Liver (tissue), 9 donors: ENCODE results near the gene ZNF574. TPM values are rescaled to one million over a fixed set of nuclear protein-coding genes. Genes with fewer than 3 reads are reported as not detected.

ENCODE experiments used
- DNase-seq: peaks from one replicate; pipeline ENCODE4 v3.0.0-alpha.2; 2017; ENCODE audit warnings: low spot score
- H3K27ac ChIP-seq, 2 donors: one replicate each; pipeline ENCODE4 v1.7.0; 2013; ENCODE audit warnings: inconsistent platforms in 2 of 2, low read length in 2 of 2, control low read depth in 1 of 2, low read depth in 1 of 2, mild to moderate bottlenecking in 1 of 2
- H3K27me3 ChIP-seq, 4 donors: one replicate each; pipeline versions ENCODE4 v1.6.1 to v1.7.0; 2013; ENCODE audit warnings: low read length in 3 of 4, inconsistent platforms in 1 of 4, mild to moderate bottlenecking in 1 of 4, moderate library complexity in 1 of 4; ENCODE audit not compliant: control insufficient read depth in 4 of 4, insufficient read depth in 4 of 4
- H3K36me3 ChIP-seq, 4 donors: one replicate each; pipeline versions ENCODE4 v1.6.1 to v1.7.0; 2013; ENCODE audit warnings: low read length in 3 of 4, mild to moderate bottlenecking in 3 of 4, low read depth in 1 of 4, moderate library complexity in 1 of 4; ENCODE audit not compliant: control insufficient read depth in 4 of 4, insufficient read depth in 3 of 4
- H3K4me1 ChIP-seq, 4 donors: one replicate each; pipeline versions ENCODE4 v1.6.1 to v1.7.0; 2013; ENCODE audit warnings: low read length in 3 of 4, mild to moderate bottlenecking in 3 of 4, moderate library complexity in 1 of 4; ENCODE audit not compliant: control insufficient read depth in 4 of 4, insufficient read depth in 4 of 4
- H3K4me3 ChIP-seq, 3 donors: one replicate each; pipeline versions ENCODE4 v1.6.1 to v1.7.0; 2013; ENCODE audit warnings: low read length in 3 of 3, control low read depth in 1 of 3, low read depth in 1 of 3, mild to moderate bottlenecking in 1 of 3
- H3K9ac ChIP-seq, 2 donors: one replicate each; pipeline ENCODE4 v1.7.0; 2013; ENCODE audit warnings: low read length in 2 of 2, mild to moderate bottlenecking in 2 of 2, moderate library complexity in 2 of 2, control low read depth in 1 of 2, low read depth in 1 of 2
- H3K9me3 ChIP-seq, 4 donors: one replicate each; pipeline versions ENCODE4 v1.6.1 to v1.7.0; 2013; ENCODE audit warnings: low read length in 3 of 4; ENCODE audit not compliant: control insufficient read depth in 4 of 4
- EGR1 ChIP-seq, 2 donors: IDR thresholded peaks; 2 replicates each; pipeline ENCODE4 v1.6.1; 2016 to 2018; ENCODE audit warnings: antibody characterized with exemption in 2 of 2, low read depth in 2 of 2
- FOXA1 ChIP-seq: IDR thresholded peaks from 2 replicates; pipeline ENCODE4 v1.6.1; 2016; ENCODE audit warnings: antibody characterized with exemption
- GABPA ChIP-seq, 2 donors: IDR thresholded peaks in 1 of 2; conservative IDR thresholded peaks in 1 of 2; 2 replicates each; pipeline ENCODE4 v1.6.1; 2016; ENCODE audit warnings: antibody characterized with exemption in 2 of 2, mild to moderate bottlenecking in 1 of 2, moderate library complexity in 1 of 2
- HNF4A ChIP-seq, 2 donors: conservative IDR thresholded peaks; 2 replicates each; pipeline ENCODE4 v1.6.1; 2016; ENCODE audit warnings: antibody characterized with exemption in 2 of 2, mild to moderate bottlenecking in 2 of 2
- HNF4G ChIP-seq: IDR thresholded peaks from 2 replicates; pipeline ENCODE4 v1.6.1; 2016; ENCODE audit warnings: antibody characterized with exemption
- JUND ChIP-seq, 2 donors: IDR thresholded peaks; 2 replicates each; pipeline ENCODE4 v1.6.1; 2016; ENCODE audit warnings: antibody characterized with exemption in 2 of 2
- RAD21 ChIP-seq, 2 donors: IDR thresholded peaks; 2 replicates each; pipeline ENCODE4 v1.6.1; 2016; ENCODE audit warnings: antibody characterized with exemption in 2 of 2, mild to moderate bottlenecking in 2 of 2
- RXRA ChIP-seq, 2 donors: IDR thresholded peaks; 2 replicates each; pipeline ENCODE4 v1.6.1; 2017 to 2018; ENCODE audit warnings: antibody characterized with exemption in 2 of 2, mild to moderate bottlenecking in 1 of 2
- TAF1 ChIP-seq: conservative IDR thresholded peaks from 2 replicates; pipeline ENCODE4 v1.6.1; 2016; ENCODE audit warnings: antibody characterized with exemption, mild to moderate bottlenecking
- YY1 ChIP-seq: IDR thresholded peaks from 2 replicates; pipeline ENCODE4 v1.6.1; 2016; ENCODE audit warnings: antibody characterized with exemption, mild to moderate bottlenecking
- WGBS: extraction: QIAGEN DNeasy Blood & Tissue Kit; methylation state at CpG from one replicate; pipeline ENCODE4 v1.1.7; 2013; 5-methylcytosine and 5-hydroxymethylcytosine counted together
- polyA plus RNA-seq, 2 donors: library from polyadenylated mRNA; stranded (reverse) in 1 of 2; unstranded in 1 of 2; fragments of 200-250 nt in 1 of 2; fragments of >200 nt in 1 of 2; fragmentation: Nextera tagmentation in 1 of 2; extraction: Ambion mirVana in 1 of 2; gene quantifications; one replicate each; pipeline versions ENCODE4 v1.2.1 to v1.2.3, GENCODE V29; 2013 to 2015
- total RNA-seq, 2 donors: library from RNA; depleted of rRNA; stranded (reverse); fragments of >200 nt; gene quantifications; one replicate each; pipeline ENCODE4 v1.2.3, GENCODE V29; 2014
- TF ChIP-seq, protein P1 (sequence below): IDR thresholded peaks from 2 replicates; pipeline ENCODE4 v1.6.1; 2016; ENCODE audit warnings: antibody characterized with exemption
- TF ChIP-seq, protein P2 (sequence below): IDR thresholded peaks from 2 replicates; pipeline ENCODE4 v1.6.1; 2016; ENCODE audit warnings: antibody characterized with exemption
- TF ChIP-seq, protein P3 (sequence below): IDR thresholded peaks from 2 replicates; pipeline ENCODE4 v1.6.1; 2016; ENCODE audit warnings: antibody characterized with exemption, mild to moderate bottlenecking
- donor health status: healthy.
- donor health status: healthy.
- donor health status: healthy.
- donor health status: healthy.
- donor health status: healthy.

The ZNF574 gene
- total and polyA plus RNA-seq, 4 donors, result 3.3 to 7.4 (median 6.5) TPM

DNA sequence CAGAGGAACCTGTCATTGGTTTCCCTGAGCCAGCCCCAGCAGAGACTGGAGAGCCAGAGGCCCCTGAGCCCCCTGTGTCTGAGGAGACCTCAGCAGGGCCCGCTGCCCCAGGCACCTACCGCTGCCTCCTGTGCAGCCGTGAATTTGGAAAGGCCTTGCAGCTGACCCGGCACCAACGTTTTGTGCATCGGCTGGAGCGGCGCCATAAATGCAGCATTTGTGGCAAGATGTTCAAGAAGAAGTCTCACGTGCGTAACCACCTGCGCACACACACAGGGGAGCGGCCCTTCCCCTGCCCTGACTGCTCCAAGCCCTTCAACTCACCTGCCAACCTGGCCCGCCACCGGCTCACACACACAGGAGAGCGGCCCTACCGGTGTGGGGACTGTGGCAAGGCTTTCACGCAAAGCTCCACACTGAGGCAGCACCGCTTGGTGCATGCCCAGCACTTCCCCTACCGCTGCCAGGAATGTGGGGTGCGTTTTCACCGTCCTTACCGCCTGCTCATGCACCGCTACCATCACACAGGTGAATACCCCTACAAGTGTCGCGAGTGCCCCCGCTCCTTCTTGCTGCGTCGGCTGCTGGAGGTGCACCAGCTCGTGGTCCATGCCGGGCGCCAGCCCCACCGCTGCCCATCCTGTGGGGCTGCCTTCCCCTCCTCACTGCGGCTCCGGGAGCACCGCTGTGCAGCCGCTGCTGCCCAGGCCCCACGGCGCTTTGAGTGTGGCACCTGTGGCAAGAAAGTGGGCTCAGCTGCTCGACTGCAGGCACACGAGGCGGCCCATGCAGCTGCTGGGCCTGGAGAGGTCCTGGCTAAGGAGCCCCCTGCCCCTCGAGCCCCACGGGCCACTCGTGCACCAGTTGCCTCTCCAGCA is 4.2 kb downstream of the ZNF574 start (continued):
- TF ChIP-seq, protein P1, sequence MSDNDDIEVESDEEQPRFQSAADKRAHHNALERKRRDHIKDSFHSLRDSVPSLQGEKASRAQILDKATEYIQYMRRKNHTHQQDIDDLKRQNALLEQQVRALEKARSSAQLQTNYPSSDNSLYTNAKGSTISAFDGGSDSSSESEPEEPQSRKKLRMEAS, result no peak
- TF ChIP-seq JUND (IDR thresholded peaks at IDR 0.05), result no peak
- no peak for TF ChIP-seq HNF4A (conservative IDR thresholded peaks at IDR 0.05)

DNA sequence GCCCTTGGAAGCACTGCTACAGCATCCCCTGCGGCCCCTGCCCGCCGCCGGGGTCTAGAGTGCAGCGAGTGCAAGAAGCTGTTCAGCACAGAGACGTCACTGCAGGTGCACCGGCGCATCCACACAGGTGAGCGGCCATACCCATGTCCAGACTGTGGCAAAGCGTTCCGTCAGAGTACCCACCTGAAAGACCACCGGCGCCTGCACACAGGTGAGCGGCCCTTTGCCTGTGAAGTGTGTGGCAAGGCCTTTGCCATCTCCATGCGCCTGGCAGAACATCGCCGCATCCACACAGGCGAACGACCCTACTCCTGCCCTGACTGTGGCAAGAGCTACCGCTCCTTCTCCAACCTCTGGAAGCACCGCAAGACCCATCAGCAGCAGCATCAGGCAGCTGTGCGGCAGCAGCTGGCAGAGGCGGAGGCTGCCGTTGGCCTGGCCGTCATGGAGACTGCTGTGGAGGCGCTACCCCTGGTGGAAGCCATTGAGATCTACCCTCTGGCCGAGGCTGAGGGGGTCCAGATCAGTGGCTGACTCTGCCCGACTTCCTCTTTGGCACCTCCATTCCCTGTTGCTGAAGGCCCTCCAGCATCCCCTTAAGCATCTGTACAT is 4.9 kb downstream of the ZNF574 start:
- 96% methylated on average over 28 of the region's 28 CpGs for WGBS
- H3K27me3 ChIP-seq, result no peaks in the 10 kb centered on the region
- H3K36me3 ChIP-seq, result peaks cover 5 to 31% (median 26%) of the 10 kb centered on the region in 4 donors
- H3K4me3 ChIP-seq, result no peak overlapping the region
- no peak overlapping the region for H3K27ac ChIP-seq
- TF ChIP-seq HNF4G (no peak), TAF1 (no peak), FOXA1 (no peak), EGR1 (IDR thresholded peaks at IDR 0.05; ENCODE audit: low read depth in 2 of 2) (no peak), JUND (IDR thresholded peaks at IDR 0.05) (no peak), GABPA (IDR thresholded peaks at IDR 0.05 in 1 of 2, conservative IDR thresholded peaks at IDR 0.05 in 1 of 2) (no peak), RAD21 (IDR thresholded peaks at IDR 0.05) (no peak), HNF4A (conservative IDR thresholded peaks at IDR 0.05) (no peak), YY1 (no peak), RXRA (IDR thresholded peaks at IDR 0.05) (no peak)
- TF ChIP-seq, protein P1, result no peak
- TF ChIP-seq, protein P2, sequence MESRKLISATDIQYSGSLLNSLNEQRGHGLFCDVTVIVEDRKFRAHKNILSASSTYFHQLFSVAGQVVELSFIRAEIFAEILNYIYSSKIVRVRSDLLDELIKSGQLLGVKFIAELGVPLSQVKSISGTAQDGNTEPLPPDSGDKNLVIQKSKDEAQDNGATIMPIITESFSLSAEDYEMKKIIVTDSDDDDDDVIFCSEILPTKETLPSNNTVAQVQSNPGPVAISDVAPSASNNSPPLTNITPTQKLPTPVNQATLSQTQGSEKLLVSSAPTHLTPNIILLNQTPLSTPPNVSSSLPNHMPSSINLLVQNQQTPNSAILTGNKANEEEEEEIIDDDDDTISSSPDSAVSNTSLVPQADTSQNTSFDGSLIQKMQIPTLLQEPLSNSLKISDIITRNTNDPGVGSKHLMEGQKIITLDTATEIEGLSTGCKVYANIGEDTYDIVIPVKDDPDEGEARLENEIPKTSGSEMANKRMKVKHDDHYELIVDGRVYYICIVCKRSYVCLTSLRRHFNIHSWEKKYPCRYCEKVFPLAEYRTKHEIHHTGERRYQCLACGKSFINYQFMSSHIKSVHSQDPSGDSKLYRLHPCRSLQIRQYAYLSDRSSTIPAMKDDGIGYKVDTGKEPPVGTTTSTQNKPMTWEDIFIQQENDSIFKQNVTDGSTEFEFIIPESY, result no peak
- TF ChIP-seq, protein P3, sequence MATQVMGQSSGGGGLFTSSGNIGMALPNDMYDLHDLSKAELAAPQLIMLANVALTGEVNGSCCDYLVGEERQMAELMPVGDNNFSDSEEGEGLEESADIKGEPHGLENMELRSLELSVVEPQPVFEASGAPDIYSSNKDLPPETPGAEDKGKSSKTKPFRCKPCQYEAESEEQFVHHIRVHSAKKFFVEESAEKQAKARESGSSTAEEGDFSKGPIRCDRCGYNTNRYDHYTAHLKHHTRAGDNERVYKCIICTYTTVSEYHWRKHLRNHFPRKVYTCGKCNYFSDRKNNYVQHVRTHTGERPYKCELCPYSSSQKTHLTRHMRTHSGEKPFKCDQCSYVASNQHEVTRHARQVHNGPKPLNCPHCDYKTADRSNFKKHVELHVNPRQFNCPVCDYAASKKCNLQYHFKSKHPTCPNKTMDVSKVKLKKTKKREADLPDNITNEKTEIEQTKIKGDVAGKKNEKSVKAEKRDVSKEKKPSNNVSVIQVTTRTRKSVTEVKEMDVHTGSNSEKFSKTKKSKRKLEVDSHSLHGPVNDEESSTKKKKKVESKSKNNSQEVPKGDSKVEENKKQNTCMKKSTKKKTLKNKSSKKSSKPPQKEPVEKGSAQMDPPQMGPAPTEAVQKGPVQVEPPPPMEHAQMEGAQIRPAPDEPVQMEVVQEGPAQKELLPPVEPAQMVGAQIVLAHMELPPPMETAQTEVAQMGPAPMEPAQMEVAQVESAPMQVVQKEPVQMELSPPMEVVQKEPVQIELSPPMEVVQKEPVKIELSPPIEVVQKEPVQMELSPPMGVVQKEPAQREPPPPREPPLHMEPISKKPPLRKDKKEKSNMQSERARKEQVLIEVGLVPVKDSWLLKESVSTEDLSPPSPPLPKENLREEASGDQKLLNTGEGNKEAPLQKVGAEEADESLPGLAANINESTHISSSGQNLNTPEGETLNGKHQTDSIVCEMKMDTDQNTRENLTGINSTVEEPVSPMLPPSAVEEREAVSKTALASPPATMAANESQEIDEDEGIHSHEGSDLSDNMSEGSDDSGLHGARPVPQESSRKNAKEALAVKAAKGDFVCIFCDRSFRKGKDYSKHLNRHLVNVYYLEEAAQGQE, result no peak
- peaks cover 3 to 17% (median 11%) of the 10 kb centered on the region in 4 donors for H3K4me1 ChIP-seq
- no peaks in the 10 kb centered on the region for H3K9me3 ChIP-seq
- no peak overlapping the region for H3K9ac ChIP-seq
- DNase-seq, result no peak
